ENCODE data around the gene FGD4. TPM values are rescaled to one million over a fixed set of nuclear protein-coding genes. Genes with fewer than 3 reads are reported as not detected.
A peak's percentile ranks its signal among the peaks of the same experiment; 100 is the strongest.

The FGD4 gene
- total RNA-seq, 1 experiment from 2014 or later, result 54.3 TPM

- no peak overlapping the region for H3T11ph ChIP-seq (ENCODE audit: low read length)
- H3K4ac ChIP-seq (ENCODE audit: low read depth, low read length), result no peak overlapping the region
- no peak overlapping the region for H3K23ac ChIP-seq (ENCODE audit: insufficient read length, low read depth, low read length)
- no peaks in the 10 kb centered on the region for H3K36me3 Mint-ChIP-seq (ENCODE audit: insufficient read depth in 1 of 3, low read depth in 3 of 3)
- H3K9me3 ChIP-seq (ENCODE audit: control insufficient read depth, low read depth, low read length), result no peaks in the 10 kb centered on the region
- no peak overlapping the region for H3K56ac ChIP-seq (ENCODE audit: insufficient read length, low read depth, low read length)
- H2AFZ ChIP-seq (ENCODE audit: low read length), result no peak overlapping the region
- no peak overlapping the region for H3K27ac ChIP-seq (ENCODE audit: insufficient read length, low read depth, low read length)
- peaks cover 4% of the 10 kb centered on the region for H3K79me1 ChIP-seq (ENCODE audit: insufficient read depth, low read depth, low read length, poor library complexity, severe bottlenecking)
- no peaks in the 10 kb centered on the region for H3K23me2 ChIP-seq (ENCODE audit: insufficient read length, low read depth, low read length, poor library complexity, severe bottlenecking)
- no peaks in the 10 kb centered on the region for H3K9me3 Mint-ChIP-seq
- H3K14ac ChIP-seq (ENCODE audit: insufficient read depth, low read length), result no peak overlapping the region
- no peak overlapping the region for H3K4me2 ChIP-seq (ENCODE audit: insufficient read depth, insufficient read length, low read length)
- no CpG with 5 or more reads among the region's 2 CpGs for WGBS (ENCODE audit: extremely low coverage, insufficient read length, low lambda C conversion rate)
- H2BK20ac ChIP-seq (ENCODE audit: low read depth, low read length, poor library complexity, severe bottlenecking), result no peak overlapping the region
- H2BK5ac ChIP-seq (ENCODE audit: insufficient read length, low read length), result no peak overlapping the region
- no peak overlapping the region for H3K18ac ChIP-seq (ENCODE audit: insufficient read length, low read depth, low read length)
- no peaks in the 10 kb centered on the region for H3K27me3 Mint-ChIP-seq (ENCODE audit: low read depth)
- H3K27ac Mint-ChIP-seq, result peak overlapping the region in 1 of 3 experiments; percentile 31; a peak in 2 of 7 replicates
- no peak for DNase-seq
- no peak overlapping the region for H3K9ac ChIP-seq (ENCODE audit: extremely low read depth, insufficient read length, low read length)
- H2BK120ac ChIP-seq (ENCODE audit: low read depth, low read length, poor library complexity, severe bottlenecking), result no peak overlapping the region
- H2BK12ac ChIP-seq (ENCODE audit: insufficient read length, low read depth, low read length), result no peak overlapping the region
- no peaks in the 10 kb centered on the region for H4K20me1 ChIP-seq (ENCODE audit: control insufficient read depth, insufficient read depth, insufficient read length)
- peaks cover 5% of the 10 kb centered on the region; the same call in 1 of the 2 replicates for H3K79me2 ChIP-seq (ENCODE audit: insufficient read depth, low read length)
- no peak overlapping the region for H2AK5ac ChIP-seq (ENCODE audit: insufficient read length, low read length)
- no peak overlapping the region for H2BK15ac ChIP-seq (ENCODE audit: low read depth, low read length)
- no peaks in the 10 kb centered on the region for H3K27me3 ChIP-seq (ENCODE audit: insufficient read depth, low read length)
- H4K91ac ChIP-seq (ENCODE audit: insufficient read length, low read depth, low read length), result no peak overlapping the region
- no peak overlapping the region for H4K5ac ChIP-seq (ENCODE audit: insufficient read length, low read depth, low read length)
- H3K4me1 ChIP-seq (ENCODE audit: insufficient read depth, low read length), result peaks cover 2% of the 10 kb centered on the region; the same call in 1 of the 2 replicates
- H3K4me3 Mint-ChIP-seq, result no peak overlapping the region
- peaks cover 39 to 47% of the 10 kb centered on the region in 2 experiments for H3K4me1 Mint-ChIP-seq
- TF ChIP-seq CTCF (conservative IDR thresholded peaks at IDR 0.05), result no peak
- no peak overlapping the region for H4K8ac ChIP-seq (replicated peaks; ENCODE audit: insufficient read length, low read depth, low read length)
Measured at GRCh38 chr12:32512379-32512778, 113.0 kb downstream of the FGD4 start.
